Brain microvascular endothelial cell (primary cell): ENCODE measurements around the gene EPAS1.

ENCODE experiments used
- DNase-seq: peaks from one replicate; pipeline ENCODE4 v3.0.0-alpha.2; 2020
- H3K27ac ChIP-seq: fragments of 250-450 bp; sonication (Bioruptor Pico); 2 replicates; pipeline ENCODE4 v1.5.1; 2020; ENCODE audit warnings: mild to moderate bottlenecking, moderate library complexity
- H3K27me3 ChIP-seq: fragments of 250-450 bp; sonication (Bioruptor Pico); replicated peaks from 2 replicates; pipeline ENCODE4 v1.5.1; 2020; ENCODE audit warnings: mild to moderate bottlenecking
- H3K36me3 ChIP-seq: fragments of 250-450 bp; sonication (Bioruptor Pico); replicated peaks from 2 replicates; pipeline ENCODE4 v1.5.1; 2020; ENCODE audit warnings: mild to moderate bottlenecking
- H3K4me3 ChIP-seq: 2 replicates; pipeline ENCODE4 v1.5.1; 2011; ENCODE audit warnings: low read depth, mild to moderate bottlenecking, control low read depth, low read length, moderate library complexity
- CTCF ChIP-seq: IDR thresholded peaks from 2 replicates; pipeline ENCODE4 v1.5.1; 2011; ENCODE audit warnings: low read depth, mild to moderate bottlenecking, moderate library complexity, low read length, control low read depth, inconsistent platforms; ENCODE audit errors: missing control alignments
- in situ Hi-C: cut with HindIII; loops from 2 replicates; pipeline ENCODE4 v1.10.0; 2017; ENCODE audit warnings: low sequenced_read_pairs, low pct_ligation_motif_present

EPAS1 gene

GRCh38 chr2:46342566-46343315, 45.5 kb downstream of the EPAS1 start:
- no peaks in the 10 kb centered on the region for H3K27me3 ChIP-seq
- in situ Hi-C loops, result no loop called here
- peaks cover 10% of the 10 kb centered on the region for H3K36me3 ChIP-seq
- TF ChIP-seq CTCF, result no peak
- H3K4me3 ChIP-seq, result no peak overlapping the region
- H3K27ac ChIP-seq, result no peak overlapping the region
- DNase-seq, result no peak

GRCh38 chr2:46344706-46345105, 47.5 kb downstream of the EPAS1 start:
- in situ Hi-C loops, result no loop called here
- Histone ChIP-seq H3K4me3 (no peak overlapping the region), H3K36me3 (peaks cover 22% of the 10 kb centered on the region), H3K27me3 (no peaks in the 10 kb centered on the region), H3K27ac (no peak overlapping the region)
- no peak for TF ChIP-seq CTCF
- no peak for DNase-seq

- Histone ChIP-seq H3K4me3 (no peak overlapping the region), H3K27me3 (no peaks in the 10 kb centered on the region), H3K27ac (no peak overlapping the region), H3K36me3 (peaks cover 26% of the 10 kb centered on the region)
- no peak for DNase-seq
- no peak for TF ChIP-seq CTCF
- in situ Hi-C loops, result no loop called here
These were observed 48.6 kb downstream of the EPAS1 start for GRCh38 chr2:46345775-46346174.

GRCh38 chr2:46346719-46347118, 49.5 kb downstream of the EPAS1 start:
- Histone ChIP-seq H3K27ac (no peak overlapping the region), H3K27me3 (no peaks in the 10 kb centered on the region), H3K4me3 (no peak overlapping the region), H3K36me3 (peaks cover 31% of the 10 kb centered on the region)
- no peak for DNase-seq
- in situ Hi-C loops, result no loop called here
- no peak for TF ChIP-seq CTCF

GRCh38 chr2:46347648-46348280, 50.6 kb downstream of the EPAS1 start:
- Histone ChIP-seq H3K36me3 (peaks cover 39% of the 10 kb centered on the region), H3K4me3 (no peak overlapping the region), H3K27me3 (no peaks in the 10 kb centered on the region), H3K27ac (no peak overlapping the region)
- in situ Hi-C loops, result no loop called here
- DNase-seq, result no peak
- no peak for TF ChIP-seq CTCF
